ENCODE measurements around the gene ARHGEF38.
"Not testable (repeated sequence)": the region's sequence is repeated elsewhere in the genome, so short reads cannot be mapped to it uniquely, and the experiment has no call there.

Gene ARHGEF38

DNA sequence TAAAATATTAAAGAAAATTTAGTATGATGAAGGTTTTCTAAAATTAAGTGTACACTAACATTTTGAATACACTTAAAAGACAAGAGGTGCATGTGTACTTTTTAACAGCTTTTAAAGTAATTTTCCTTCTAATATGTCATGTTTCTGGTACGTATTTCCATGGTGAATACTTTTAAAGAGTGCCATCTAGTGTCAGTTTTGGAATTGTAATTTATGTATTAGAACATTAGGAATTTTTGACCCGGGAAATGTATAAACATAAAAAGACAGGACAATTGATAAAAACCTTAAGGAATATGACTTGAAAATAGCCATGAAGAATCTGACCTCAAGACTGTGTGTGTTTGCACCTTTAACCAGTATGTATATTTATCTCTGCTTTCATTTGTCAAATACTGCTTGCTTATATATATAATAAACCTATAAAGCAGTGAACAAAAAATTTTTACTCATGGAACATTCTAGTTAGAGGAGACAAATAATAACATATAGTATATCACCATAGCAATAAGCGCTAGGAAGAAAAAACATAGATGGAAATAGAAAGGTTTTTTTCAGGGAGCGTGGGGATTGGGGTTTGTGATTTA lies 163.4 kb downstream of the ARHGEF38 start:
- peak; percentile 59 for DNase-seq

DNA sequence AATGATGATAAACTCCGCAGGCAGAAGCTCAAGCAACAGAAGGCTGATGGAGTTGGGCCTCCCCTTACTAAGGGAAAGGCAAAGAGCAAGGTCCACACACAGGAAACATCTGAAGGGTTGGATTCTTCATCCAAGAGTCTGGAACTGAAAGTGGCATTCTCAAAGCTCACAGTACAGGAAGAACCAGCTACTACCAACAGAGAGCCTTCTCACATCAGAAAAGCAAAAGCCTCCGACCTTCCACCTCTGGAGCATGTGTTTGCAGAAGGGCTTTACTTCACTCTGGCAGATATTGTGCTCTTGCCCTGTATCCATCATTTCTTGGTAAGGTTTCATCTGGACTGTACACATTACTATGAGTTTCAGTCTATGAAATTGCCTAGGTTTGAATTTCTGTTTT lies 166.8 kb downstream of the ARHGEF38 start:
- no peak for DNase-seq

DNA sequence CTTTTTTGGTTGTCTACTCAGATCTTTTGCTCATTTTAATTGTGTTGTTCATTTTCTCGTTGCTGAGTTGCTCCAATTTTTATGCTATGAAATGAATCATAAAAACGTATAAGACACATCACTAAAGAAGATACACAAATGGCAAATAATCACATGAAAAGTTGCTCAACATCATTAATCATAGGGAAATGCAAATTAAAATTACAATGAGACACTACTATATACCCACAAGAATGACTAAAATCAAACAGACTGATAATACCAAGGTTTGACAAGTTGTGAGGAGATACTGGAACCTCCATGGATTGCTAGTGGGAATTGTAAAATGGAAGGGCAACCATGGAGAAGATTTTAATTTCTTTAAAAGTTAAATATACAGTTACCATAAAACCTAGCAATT lies 173.2 kb downstream of the ARHGEF38 start:
- DNase-seq: no peak

DNA sequence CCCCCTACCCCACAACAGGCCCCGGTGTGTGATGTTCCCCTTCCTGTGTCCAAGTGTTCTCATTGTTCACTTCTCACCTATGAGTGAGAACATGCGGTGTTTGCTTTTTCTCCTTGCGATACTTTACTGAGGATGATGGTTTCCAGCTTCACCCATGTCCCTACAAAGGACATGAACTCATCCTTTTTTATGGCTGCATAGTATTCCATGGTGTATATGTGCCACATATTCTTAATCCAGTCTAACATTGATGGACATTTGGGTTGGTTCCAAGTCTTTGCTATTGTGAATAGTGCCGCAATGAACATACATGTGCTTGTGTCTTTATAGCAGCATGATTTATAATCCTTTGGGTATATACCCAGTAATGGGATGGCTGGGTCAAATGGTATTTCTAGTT lies 177.5 kb downstream of the ARHGEF38 start:
- not testable (repeated sequence) for DNase-seq

Data from NCI-H69 (cell line).